AG08395 (cell line): ENCODE data around the gene MEGF8.
"Not testable (repeated sequence)": the region's sequence is repeated elsewhere in the genome, so short reads cannot be mapped to it uniquely, and the experiment has no call there.

Source experiments
- DNase-seq: peaks from one replicate; pipeline ENCODE4 v3.0.0; 2012; ENCODE audit warnings: mixed read lengths, low spot score

Gene MEGF8

DNA sequence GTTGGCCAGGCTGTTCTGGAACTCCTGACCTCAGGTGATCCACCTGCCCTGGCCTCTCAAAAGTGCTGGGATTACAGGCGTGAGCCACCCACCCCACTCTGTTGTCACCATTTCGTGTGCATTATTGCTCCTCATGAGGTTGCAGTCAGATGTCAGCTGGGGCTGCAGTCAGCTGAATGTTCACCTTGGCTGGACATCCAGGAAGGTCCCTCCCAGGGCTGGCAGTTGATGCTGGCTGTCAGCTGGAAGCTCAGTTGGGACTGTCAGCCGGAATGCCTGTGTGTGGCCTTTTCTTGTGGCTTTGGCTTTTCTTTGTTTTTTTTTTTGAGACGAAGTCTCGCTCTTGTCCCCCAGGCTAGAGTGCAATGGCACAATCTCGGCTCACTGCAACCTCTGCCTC, 6.6 kb downstream of the MEGF8 start:
- DNase-seq, result no peak

DNA sequence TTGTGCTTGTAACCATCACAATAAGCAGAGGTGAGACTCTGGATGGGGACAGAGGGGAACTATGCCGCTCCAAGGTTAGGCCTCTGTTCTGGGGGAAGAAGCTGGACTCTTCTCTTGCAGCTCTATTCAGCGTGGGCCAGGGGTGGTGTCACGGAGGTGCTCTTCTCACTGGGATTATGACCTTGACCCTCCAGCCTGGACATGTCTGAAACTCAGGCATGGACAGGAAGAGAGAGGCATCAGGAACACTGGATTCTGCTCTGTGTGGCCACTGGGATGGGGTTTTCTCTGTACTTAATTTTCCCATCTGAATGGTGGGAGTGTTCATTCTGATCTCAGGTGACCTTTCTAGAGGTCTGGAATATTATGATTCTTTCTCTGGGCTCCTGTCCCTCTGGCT, 7.6 kb downstream of the MEGF8 start:
- no peak for DNase-seq

DNA sequence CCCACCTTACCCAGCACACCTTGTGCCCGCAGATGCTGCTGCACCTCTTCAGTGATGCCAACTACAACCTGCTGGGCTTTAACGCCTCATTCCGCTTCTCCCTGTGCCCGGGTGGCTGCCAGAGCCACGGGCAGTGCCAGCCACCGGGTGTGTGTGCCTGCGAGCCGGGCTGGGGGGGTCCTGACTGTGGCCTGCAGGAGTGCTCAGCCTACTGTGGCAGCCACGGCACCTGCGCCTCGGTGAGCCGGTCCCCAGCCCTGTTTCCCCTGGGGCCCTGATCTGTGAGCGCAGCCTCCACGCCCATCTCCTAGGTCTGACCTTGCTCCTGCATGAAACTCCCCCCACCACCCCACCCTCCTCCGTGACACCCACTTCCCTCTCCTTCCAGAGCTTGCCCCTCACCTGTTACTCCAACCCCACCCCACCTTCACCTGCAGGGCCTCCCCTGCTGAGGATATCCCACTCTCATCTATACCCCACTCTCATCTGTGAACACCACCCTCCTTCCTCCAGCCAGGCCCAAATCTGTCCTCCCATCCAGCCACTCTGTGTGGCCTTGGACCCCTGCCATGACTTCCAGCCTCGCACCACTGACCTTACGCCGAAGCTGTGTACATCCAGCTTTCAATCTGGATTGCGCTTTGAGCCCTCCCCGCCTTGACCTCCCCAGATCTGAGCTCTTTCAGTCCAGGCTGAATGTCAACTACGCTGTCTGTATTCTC, 8.7 kb downstream of the MEGF8 start:
- DNase-seq, result no peak

DNA sequence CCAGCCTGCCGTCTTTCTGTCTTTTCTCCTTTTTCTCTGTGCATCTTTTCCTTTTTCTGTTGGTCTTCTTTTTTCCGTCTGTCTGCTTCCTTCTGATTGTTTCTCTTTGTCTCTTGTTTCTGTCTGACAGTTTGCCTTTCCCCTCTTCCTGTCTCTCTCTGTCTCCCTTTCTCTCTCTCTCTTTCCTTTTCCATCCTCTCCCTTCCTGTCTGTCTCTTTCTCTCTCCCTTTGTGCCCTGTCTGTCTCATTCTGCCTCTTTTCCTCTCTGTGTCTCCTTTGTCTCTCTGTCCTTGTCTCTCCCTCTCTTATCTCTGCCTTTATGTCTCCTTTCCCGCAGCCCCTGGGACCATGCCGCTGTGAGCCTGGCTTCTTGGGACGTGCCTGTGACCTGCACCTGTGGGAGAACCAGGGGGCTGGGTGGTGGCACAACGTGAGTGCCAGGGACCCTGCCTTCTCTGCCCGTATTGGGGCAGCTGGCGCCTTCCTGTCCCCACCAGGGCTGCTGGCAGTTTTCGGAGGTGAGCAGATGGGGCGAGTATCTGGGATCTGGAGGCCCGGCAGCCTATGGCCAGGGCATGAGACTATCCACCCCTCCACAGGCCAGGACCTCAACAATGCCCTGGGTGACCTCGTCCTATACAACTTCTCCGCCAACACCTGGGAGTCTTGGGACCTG, 9.4 kb downstream of the MEGF8 start:
- DNase-seq, result no peak

DNA sequence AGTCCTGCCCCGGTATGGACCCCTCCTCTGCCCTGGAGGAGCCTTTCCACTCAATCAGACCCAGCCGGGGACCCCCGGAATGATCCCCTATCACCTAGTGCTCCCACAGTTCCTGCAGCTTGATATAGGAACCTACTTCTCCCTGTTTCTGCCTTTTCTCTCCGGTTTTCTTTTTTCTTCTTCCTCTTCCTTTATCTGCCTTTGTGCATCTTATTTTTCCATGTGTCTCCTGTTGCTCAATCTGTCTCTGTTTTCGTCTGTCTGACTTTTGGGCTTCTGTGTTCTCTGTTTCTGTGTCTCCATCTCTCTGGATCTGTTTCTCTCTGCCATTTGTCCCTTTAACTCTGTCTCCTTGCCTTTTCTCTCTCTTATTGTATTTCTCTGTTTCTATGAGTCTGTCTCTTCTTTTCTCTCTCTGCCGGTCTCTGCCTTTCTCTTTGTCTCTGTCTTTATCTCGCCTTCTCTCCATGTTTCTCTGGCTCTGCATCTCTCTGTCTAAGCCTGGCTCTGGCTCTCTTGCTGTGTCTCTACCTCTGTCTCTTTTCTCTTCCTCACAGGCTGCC, 10.0 kb downstream of the MEGF8 start:
- no peak for DNase-seq

DNA sequence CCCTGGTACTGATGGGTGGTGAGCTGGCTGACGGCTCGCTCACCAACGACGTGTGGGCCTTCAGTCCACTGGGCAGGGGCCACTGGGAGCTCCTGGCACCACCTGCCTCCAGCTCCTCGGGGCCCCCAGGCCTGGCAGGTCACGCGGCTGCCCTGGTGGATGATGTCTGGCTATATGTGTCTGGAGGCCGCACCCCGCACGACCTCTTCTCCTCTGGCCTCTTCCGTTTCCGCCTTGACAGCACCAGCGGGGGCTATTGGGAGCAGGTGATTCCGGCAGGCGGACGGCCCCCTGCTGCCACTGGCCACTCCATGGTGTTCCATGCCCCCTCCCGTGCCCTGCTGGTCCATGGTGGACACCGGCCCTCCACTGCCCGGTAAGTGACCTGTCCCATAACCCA, 10.5 kb downstream of the MEGF8 start:
- no peak for DNase-seq

DNA sequence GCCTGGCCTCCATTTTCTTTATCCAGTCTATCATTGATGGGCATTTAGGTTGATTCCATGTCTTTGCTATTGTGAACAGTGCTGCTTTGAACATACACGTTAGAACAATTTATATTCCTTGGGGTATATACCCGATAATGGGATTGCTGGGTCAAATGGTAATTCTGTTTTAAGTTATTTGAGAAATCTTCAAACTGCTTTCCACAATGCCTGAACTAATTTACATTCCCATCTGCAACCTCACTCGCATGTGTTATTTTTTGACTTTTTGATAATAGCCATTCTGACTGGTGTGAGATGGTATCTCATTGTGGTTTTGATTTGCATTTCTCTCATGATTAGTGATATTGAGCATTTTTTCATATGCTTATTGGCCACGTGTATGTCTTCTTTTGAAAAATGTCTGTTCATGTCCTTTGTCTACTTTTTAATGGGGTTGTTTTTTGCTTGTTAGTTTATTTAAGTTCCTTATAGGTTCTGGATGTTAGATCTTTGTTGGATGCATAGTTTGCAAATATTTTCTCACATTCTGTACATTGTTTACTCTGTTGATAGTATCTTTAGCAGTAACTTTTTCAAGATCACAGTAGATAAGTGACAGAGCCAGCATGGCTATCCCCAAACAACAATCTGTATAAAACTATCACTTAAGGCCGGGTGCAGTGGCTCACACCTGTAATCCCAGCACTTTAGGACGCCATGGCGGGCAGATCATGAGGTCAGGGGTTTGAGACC, 13.9 kb downstream of the MEGF8 start:
- not testable (repeated sequence) for DNase-seq

DNA sequence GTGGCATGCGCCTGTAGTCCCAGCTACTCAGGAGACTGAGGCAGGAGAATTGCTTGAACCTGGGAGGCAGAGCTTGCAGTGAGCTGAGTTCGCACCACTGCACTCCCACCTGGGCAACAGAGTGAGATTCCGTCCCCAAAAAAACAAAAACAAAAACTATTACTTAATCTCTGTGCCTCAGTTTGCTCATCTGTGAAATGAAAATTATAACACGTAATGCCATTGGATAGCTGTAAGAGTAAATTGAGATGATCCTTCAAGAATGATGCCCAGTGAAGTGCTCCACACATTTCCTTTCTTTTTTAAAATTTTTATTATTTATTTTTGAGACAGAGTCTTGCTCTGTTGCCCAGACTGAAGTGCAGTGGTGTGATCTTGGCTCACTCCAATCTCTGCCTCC, 14.5 kb downstream of the MEGF8 start:
- not testable (repeated sequence) for DNase-seq

DNA sequence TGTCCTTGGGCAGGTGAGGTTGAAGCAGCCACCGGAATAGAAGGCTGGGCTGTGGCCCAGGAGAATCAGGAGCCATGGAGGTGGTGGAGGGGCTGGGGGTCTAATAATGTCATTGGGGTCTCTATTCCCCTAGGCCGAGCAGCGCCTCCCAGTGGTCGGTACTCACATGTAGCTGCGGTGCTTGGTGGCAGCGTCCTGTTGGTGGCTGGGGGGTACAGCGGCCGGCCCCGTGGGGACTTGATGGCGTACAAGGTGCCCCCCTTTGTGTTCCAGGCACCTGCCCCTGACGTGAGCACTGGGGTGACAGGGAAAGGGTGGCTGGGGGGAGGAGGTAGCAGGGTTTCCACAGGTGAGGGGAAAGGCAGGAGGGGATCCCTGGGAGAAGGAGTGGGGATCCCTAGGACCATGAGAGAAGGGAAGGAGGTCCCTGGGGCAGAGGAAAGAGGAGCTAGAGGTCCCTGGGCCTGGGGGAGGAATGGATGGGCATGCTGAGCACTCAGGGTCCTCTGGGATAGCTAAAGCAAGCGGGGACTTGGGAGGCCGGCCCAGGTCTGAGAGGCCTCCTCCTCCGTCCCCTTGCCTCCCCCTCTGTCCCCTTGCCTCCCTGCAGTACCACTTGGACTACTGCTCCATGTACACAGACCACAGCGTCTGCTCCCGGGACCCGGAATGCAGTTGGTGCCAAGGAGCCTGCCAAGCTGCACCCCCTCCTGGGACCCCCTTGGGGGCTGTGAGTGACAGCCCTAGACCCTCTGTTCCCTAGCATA, 18.1 kb downstream of the MEGF8 start:
- DNase-seq, result no peak

DNA sequence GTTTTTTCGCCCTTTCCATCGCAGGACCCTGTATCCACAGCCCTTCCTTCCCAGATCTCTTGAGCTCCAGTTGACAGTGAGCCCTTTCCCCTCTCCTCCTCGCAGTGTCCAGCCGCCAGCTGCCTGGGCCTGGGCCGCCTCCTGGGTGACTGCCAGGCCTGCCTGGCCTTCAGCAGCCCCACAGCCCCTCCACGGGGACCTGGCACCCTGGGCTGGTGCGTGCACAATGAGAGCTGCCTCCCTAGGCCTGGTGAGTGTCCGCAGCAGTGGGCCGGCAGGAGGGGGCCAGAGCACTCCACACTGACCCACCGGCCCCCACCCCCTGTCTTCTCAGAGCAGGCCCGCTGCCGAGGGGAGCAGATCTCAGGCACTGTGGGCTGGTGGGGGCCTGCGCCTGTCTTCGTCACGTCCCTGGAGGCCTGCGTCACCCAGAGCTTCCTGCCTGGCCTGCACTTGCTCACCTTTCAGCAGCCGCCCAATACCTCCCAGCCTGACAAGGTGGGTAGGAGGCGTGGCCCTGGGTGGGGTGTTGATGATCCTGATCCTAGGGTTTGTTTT, 19.0 kb downstream of the MEGF8 start:
- DNase-seq, result no peak

DNA sequence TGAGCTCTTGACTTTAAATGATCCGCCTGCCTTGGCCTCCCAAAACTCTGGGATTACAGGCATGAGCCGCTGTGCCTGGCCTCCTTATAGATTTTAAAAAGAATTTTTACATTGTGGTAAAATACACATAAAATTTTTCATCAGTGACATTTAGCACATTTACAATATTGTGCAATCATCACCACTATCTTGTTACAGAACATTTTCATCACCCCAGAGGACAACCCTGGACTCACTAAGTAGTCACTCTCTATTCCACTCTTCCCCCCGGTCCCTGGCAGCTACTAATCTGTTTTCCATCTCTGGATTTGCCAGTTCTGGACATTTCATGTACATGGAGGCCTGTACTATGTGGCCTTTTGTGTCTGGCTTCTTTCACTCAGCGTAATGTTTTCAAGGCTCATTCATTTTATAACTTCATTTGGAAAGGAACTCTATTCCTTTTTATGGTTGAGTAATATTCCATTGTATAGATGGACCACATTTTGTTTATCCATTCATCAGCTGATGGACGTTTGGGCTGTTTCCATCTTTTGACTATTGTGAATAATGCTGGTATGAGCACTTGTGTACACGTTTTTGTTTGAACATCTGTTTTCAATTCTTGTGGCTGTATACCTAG, 19.9 kb downstream of the MEGF8 start:
- DNase-seq, result no peak

DNA sequence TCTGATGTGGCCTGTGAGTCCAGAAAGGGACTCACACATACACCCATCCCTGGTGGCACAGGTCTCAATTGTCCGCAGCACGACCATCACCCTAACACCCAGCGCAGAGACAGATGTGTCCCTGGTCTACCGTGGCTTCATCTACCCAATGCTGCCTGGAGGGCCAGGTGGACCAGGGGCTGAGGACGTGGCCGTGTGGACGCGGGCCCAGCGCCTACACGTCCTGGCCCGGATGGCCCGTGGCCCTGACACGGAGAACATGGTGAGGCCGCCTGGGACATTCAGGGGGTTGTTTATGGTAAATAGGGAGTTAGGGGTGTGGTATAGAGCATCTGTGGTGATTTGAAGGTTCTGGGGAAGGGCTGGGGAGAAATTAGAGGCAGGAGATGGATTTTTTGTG, 22.8 kb downstream of the MEGF8 start:
- no peak for DNase-seq

DNA sequence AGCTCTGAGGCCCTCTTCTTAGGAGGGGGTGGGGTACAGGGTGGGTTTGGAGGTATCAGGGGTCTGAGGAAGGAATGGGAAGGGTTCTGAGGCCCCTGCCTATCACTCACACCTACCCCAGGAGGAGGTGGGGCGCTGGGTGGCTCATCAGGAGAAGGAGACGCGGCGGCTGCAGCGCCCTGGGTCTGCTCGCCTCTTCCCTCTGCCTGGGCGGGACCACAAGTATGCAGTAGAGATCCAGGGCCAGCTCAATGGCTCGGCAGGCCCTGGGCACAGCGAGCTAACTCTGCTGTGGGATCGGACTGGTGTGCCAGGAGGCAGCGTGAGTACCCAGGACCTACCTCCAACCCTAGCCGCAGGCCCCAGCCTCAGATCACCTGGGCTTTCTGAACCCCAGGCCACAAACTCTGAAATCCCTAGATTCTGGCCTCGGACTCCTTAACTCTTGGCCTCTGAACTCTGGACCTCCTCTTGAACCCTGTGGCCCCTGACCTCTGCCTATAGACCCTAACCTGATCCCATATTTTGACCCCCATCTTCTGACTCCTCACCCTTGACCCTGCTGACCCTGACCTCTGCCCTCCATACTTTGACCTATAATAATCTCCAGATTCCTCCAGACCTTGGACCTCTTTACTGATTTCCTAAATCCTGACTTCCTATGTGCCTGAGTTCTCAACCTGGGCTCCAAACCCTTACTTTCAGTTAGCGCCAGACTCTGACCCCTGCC, 24.1 kb downstream of the MEGF8 start:
- DNase-seq, result no peak

DNA sequence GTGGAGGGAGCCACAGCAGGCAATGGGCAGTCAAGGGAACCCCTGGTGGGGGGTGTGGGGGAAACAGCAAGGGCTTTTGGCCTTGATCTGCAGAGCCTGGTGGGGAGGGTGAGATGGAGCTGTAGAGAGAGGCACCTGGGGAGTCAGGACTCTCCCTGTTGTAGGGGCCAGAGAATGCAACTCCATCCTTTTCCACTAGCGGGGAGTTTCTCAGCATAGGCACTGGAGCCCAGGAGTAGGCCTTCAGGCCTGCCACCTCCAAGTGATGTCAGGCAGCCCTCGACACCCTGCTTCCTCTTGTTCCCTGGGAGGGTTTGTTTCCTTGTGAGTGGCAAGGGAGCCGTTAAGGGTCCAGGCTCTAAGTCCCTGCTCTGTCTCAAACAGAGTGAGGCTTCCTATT, 25.0 kb downstream of the MEGF8 start:
- DNase-seq, result no peak

DNA sequence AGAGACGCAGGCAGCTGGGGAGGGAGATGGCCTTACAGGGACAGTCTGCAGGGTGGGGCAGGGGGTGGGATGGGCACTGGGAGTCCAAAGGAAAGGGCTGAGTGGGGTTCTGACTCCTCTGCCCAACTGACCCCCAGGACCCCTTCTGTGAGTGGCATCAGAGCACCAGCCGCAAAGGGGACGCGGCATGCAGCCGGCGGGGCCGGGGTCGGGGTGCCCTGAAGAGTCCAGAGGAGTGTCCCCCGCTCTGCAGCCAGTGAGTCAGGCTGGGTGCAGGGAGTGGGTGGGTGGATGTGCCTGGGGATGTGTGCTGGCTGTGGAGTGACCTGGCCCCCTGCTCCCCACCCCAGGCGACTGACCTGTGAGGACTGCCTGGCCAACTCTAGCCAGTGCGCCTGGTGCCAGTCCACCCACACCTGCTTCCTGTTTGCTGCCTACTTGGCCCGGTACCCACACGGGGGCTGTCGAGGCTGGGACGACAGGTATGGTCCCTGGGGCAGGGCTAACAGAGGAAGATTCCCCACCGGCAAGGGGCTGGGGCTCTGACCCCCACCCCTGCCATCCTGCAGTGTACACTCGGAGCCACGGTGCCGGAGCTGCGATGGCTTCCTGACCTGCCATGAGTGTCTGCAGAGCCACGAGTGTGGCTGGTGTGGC, 25.8 kb downstream of the MEGF8 start:
- DNase-seq, result no peak

DNA sequence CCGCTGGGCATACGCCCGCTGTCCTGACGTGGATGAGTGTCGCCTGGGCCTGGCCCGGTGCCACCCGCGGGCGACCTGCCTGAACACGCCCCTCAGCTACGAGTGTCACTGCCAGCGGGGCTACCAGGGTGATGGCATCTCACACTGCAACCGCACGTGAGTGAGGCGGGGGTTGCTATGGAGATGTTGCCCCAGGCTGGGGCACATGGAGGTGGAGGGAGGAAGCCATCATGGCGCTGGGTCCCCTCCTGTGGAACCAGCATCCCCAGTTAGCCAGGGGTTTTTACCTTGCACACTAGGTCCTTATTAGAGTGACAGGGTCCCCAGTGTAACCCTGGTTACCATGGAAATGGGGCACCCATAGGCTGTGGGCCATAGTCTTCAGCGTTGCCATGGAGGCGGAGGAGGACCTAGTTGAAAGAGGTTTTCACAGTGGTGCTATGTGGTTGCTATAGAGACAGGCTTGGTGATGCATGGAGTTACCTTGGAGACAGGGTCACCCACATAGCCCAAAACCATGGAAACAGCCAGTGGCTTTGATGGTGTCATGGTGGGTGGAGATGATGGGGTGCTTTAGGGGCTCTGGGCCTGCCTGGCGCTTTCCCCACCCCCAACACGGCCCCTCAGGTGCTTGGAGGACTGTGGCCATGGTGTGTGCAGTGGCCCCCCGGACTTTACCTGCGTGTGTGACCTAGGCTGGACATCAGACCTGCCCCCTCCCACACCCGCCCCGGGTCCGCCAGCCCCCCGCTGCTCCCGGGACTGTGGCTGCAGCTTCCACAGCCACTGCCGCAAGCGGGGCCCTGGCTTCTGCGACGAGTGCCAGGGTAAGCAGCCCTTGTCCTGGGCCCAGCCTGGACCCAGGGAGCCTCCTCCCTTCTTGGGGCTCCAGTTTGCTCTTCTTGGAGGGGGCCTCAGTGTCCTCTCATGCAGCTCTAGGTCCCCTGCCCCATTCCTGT, 27.1 kb downstream of the MEGF8 start:
- DNase-seq, result no peak

DNA sequence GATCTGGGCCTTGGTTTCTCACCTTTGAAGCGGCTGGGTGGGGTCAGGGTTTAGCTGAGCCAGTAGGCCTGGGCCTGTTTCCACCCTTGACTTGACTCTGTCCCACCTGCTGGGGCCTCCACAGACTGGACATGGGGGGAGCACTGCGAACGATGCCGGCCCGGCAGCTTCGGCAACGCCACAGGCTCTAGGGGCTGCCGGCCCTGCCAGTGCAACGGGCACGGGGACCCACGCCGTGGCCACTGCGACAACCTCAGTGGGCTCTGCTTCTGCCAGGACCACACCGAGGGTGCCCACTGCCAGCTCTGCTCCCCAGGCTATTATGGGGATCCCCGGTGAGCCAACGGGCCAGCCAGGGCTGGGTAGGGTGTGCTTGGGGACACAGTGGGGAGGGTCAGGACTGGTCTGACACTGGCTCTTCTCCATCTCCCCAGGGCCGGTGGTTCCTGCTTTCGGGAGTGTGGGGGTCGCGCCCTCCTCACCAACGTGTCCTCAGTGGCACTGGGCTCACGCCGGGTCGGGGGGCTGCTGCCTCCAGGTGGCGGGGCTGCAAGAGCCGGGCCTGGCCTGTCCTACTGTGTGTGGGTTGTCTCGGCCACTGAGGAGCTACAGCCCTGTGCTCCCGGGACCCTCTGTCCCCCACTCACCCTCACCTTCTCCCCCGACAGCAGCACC, 28.0 kb downstream of the MEGF8 start:
- no peak for DNase-seq

DNA sequence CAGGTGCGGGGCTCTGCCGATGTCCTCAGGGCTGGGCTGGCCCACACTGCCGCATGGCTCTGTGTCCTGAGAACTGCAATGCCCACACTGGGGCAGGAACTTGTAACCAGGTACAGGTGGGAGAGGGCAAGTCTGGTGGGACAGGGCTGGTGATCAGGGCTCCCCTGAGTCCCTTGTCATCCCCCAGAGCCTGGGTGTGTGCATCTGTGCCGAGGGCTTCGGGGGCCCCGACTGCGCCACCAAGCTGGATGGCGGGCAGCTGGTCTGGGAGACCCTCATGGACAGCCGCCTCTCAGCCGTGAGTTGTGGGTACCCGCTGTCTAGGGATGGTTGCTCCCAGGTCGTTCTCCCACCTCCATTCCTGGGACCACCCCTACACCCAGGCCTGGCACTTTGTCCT, 30.5 kb downstream of the MEGF8 start:
- DNase-seq, result no peak
